Esophagus (tissue), 2 donors: ENCODE data around the gene IDS. TPM values are rescaled to one million over a fixed set of nuclear protein-coding genes. Genes with fewer than 3 reads are reported as not detected.

Experiments used
- H3K27ac ChIP-seq, 2 donors: one replicate each; pipeline ENCODE4 v1.5.1; 2013; ENCODE audit warnings: low read depth in 2 of 2, mild to moderate bottlenecking in 2 of 2, inconsistent platforms in 1 of 2, low read length in 1 of 2, moderate library complexity in 1 of 2
- H3K27me3 ChIP-seq, 2 donors: one replicate each; pipeline ENCODE4 v1.6.1; 2013; ENCODE audit warnings: low read length in 2 of 2, control low read depth in 1 of 2, mild to moderate bottlenecking in 1 of 2; ENCODE audit not compliant: insufficient read depth in 2 of 2, control insufficient read depth in 1 of 2
- H3K36me3 ChIP-seq, 2 donors: one replicate each; pipeline ENCODE4 v1.6.1; 2013; ENCODE audit warnings: low read length in 1 of 2; ENCODE audit not compliant: control insufficient read depth in 2 of 2, insufficient read depth in 2 of 2
- H3K4me1 ChIP-seq, 2 donors: one replicate each; pipeline ENCODE4 v1.6.1; 2013; ENCODE audit warnings: low read length in 1 of 2; ENCODE audit not compliant: control insufficient read depth in 2 of 2, insufficient read depth in 2 of 2
- H3K4me3 ChIP-seq, 2 donors: one replicate each; pipeline ENCODE4 v1.5.1; 2013; ENCODE audit warnings: low read length in 2 of 2, mild to moderate bottlenecking in 2 of 2, low read depth in 1 of 2, moderate library complexity in 1 of 2
- H3K9me3 ChIP-seq, 2 donors: one replicate each; pipeline ENCODE4 v1.6.1; 2013; ENCODE audit warnings: mild to moderate bottlenecking in 2 of 2, low read depth in 1 of 2, low read length in 1 of 2, moderate library complexity in 1 of 2; ENCODE audit not compliant: control insufficient read depth in 2 of 2, insufficient read depth in 1 of 2
- WGBS, 2 donors: extraction: QIAGEN DNeasy Blood & Tissue Kit; methylation state at CpG; one replicate each; pipeline ENCODE4 v1.1.7; 2013; 5-methylcytosine and 5-hydroxymethylcytosine counted together
- polyA plus RNA-seq, 2 donors: library from polyadenylated mRNA; stranded (reverse); fragments of 200-250 nt; gene quantifications; one replicate each; pipeline ENCODE4 v1.2.3, GENCODE V29; 2013
- donor health status: healthy with polysubstance abuse.
- donor health status: Bipolar disorder and iron deficiency.

The IDS gene
- polyA plus RNA-seq, 2 donors, result 20.9 to 21.4 TPM

GRCh38 chrX:149455934-149456333, 49.2 kb downstream of the IDS start:
- no peaks in the 10 kb centered on the region for H3K9me3 ChIP-seq
- H3K4me1 ChIP-seq, result no peaks in the 10 kb centered on the region
- H3K4me3 ChIP-seq, result no peak overlapping the region
- H3K36me3 ChIP-seq, result no peaks in the 10 kb centered on the region
- peaks cover 0 to 3% of the 10 kb centered on the region in 2 donors for H3K27me3 ChIP-seq
- no peak overlapping the region for H3K27ac ChIP-seq

DNA sequence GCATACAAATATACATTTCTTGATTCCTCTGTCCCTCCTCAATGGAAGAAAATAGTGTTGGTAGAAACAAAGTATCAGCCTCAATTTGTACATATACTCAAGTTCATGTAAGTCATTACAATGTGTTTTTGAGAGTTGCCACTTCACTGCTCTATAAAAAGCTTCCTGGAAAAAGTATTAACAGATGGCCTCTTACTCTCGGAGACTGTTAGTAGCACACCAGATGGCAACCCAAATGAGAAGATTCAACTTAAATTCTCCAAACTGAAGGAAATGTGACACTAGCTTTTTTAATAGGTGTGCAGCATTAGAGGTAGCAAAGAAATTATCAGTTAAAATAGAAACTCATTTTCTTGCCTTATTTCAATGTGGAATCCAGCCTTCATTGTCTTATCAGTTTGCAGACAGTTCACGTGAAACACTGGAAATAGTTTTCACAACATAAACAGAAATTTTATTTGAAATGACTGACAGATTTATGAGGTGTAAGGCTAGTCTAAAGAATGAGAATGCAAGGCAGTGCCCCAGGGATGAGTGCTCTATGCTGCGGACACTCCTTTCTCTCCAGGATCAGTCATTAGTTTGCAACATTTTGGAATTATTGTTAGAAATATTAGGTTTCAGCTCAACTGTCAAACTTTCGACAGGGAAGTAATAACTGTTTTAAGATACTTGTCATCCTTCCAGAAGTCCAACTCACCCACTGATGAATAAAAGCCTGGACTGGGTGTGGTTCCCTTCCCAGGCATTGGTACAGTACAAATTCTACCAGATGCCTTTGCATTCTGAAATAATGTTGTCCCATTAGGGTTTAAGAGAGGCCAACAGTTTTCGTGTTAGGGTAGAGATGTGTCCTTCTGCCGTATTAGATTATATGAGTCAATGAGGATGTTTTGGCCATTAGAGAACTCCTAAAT, 50.9 kb downstream of the IDS start:
- H3K9me3 ChIP-seq, result no peaks in the 10 kb centered on the region
- no peaks in the 10 kb centered on the region for H3K4me1 ChIP-seq
- H3K27me3 ChIP-seq, result peaks cover 0 to 3% of the 10 kb centered on the region in 2 donors
- H3K36me3 ChIP-seq, result no peaks in the 10 kb centered on the region
- H3K27ac ChIP-seq, result no peak overlapping the region
- H3K4me3 ChIP-seq, result no peak overlapping the region
- WGBS, 2 donors, result 71 to 81% methylated on average over 6 of the region's 6 CpGs

DNA sequence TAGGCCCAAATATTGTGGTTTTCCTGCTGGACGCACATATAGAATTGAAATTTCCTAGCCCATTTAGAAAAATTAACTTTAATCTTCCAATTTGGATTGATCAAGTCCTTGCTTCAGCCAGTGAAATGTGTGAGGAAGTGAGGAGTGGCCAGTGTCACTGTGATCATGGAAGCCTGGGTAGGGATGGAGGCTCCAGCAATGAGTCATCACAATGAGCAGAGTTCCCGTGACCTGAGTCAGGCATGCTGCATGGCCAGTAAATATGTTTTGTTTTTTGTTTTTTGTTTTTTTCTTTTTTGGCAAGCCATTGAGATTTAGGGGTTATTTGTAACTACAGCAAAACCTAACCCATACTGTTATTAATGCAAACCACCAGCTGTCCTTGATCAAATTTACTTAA, 52.1 kb downstream of the IDS start:
- Histone ChIP-seq H3K27me3 (peaks cover 0 to 3% of the 10 kb centered on the region in 2 donors), H3K4me3 (no peak overlapping the region), H3K27ac (no peak overlapping the region), H3K9me3 (no peaks in the 10 kb centered on the region), H3K36me3 (no peaks in the 10 kb centered on the region), H3K4me1 (no peaks in the 10 kb centered on the region)
- WGBS, 2 donors, result 74 to 83% methylated on average over 2 of the region's 2 CpGs

DNA sequence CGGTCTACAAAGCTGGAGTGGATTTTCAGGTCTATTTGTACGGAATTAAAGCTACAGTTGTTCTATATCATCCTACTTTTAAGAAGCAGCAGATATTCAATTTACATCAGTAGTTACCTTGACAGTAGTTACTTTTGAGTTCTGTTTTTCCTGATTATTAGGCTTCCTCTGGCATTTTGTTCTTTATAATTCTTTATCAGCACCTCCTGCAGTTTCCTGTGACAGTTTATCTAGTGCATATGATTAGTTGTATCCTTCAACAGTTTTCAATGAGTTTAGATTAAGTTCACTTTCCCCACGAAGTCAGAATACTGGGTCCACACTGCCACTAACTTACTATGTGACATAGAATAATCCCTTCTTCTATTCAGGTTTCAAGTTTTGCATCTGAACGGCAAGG, 71.7 kb downstream of the IDS start:
- H3K27me3 ChIP-seq, result no peaks in the 10 kb centered on the region
- no peak overlapping the region for H3K4me3 ChIP-seq
- no peak overlapping the region for H3K27ac ChIP-seq
- H3K4me1 ChIP-seq, result no peaks in the 10 kb centered on the region
- no peaks in the 10 kb centered on the region for H3K36me3 ChIP-seq
- WGBS, 2 donors, result 60 to 65% methylated on average over 4 of the region's 4 CpGs
- no peaks in the 10 kb centered on the region for H3K9me3 ChIP-seq

GRCh38 chrX:149433051-149433450, 72.1 kb downstream of the IDS start:
- no peaks in the 10 kb centered on the region for H3K4me1 ChIP-seq
- H3K27ac ChIP-seq, result no peak overlapping the region
- H3K36me3 ChIP-seq, result no peaks in the 10 kb centered on the region
- H3K9me3 ChIP-seq, result no peaks in the 10 kb centered on the region
- WGBS, 2 donors, result 79 to 91% methylated on average over 4 of the region's 4 CpGs
- no peak overlapping the region for H3K4me3 ChIP-seq
- H3K27me3 ChIP-seq, result no peaks in the 10 kb centered on the region

Other genes with a start within 250 kb of the IDS start
- 10 to 100 TPM; 11.1 to 13.0 TPM for gene EOLA1, start 35.7 kb upstream of the IDS start, polyA plus RNA-seq
- gene HSFX3, start 44.6 kb upstream of the IDS start, polyA plus RNA-seq, result not detected
- not detected for gene MAGEA9B, start 82.2 kb upstream of the IDS start, polyA plus RNA-seq
- gene HSFX2, start 90.0 kb upstream of the IDS start, polyA plus RNA-seq, result under 1 TPM; 0.21 to 0.26 TPM
- 10 to 100 TPM; 10.9 to 11.1 TPM for gene TMEM185A, start 126.5 kb upstream of the IDS start, polyA plus RNA-seq
- under 1 TPM; 0.04 to 0.18 TPM for gene MAGEA11, start 206.8 kb upstream of the IDS start, polyA plus RNA-seq